Hepatocyte (in vitro differentiated cells): Measurements from ENCODE around the gene SLC5A3.

Experiments
- CTCF ChIP-seq: fragments of 200-600 bp; sonication (generic); IDR thresholded peaks from 2 replicates; pipeline ENCODE4 v1.5.1; 2016; ENCODE audit warnings: antibody characterized with exemption, mild to moderate bottlenecking; ENCODE audit not compliant: poor library complexity
- EZH2 ChIP-seq: fragments of 200-600 bp; sonication (generic); IDR thresholded peaks from 2 replicates; pipeline ENCODE4 v1.6.1; 2016; ENCODE audit warnings: antibody characterized with exemption, mild to moderate bottlenecking, borderline replicate concordance
- EZH2phosphoT487 ChIP-seq: fragments of 200-600 bp; sonication (generic); IDR thresholded peaks from one replicate; pipeline ENCODE4 v1.6.1; 2018; ENCODE audit warnings: antibody characterized with exemption, mild to moderate bottlenecking, low read depth, moderate library complexity; ENCODE audit not compliant: unreplicated experiment, severe bottlenecking

GRCh38 chr21:34122047-34122446 is 48.7 kb downstream of the SLC5A3 start:
- TF ChIP-seq CTCF (no peak), EZH2 (no peak), EZH2phosphoT487 (no peak)
